ENCODE measurements around the gene LINGO1. TPM values are rescaled to one million over a fixed set of nuclear protein-coding genes. Genes with fewer than 3 reads are reported as not detected.

The LINGO1 gene
- total RNA-seq, 4 donors from 2014 or later: 0.83 to 2.2 (median 1.0) TPM; not detected in 1

DNA sequence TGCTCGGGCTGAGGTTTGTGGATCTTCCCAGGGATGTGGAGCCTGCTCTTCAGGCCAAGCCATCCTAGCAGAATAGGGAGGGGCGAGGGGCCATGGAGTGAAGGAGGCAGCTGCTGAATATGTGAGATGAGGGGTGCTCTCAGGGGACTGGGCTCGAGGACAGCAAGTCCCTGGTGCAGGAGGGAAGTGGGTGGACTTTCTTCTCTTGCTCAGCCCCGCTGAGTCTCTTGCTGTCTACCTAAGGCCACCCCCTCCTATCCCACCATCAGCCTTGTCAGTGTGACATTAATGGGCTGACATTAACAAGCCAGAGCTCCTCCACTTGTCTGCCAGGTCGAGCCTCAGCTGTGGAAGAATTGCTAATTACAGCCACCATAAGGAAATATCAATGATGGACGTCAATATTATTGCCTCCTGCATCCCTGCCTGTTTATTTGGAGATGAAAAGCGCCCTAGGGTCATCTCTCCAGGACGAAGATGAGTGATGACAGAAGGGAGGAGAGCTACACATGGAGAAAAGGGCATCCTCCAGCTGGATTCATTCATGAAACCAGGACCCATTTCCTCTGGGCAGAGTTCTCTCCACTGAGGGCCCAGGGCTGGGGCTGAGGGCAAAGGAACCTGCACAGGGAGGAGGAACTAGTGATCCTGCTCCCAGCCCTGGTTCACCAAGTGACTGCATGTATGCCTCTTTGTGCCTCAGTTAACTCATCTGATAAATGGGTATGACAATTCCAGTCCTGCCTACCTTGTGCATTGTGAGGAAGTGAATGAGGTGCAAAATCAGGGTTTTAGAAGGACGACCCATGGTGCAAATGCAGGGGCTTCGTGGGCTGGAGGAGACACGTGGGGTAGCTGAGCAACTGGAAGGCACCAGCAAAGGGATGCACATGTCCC is 34.9 kb upstream of the LINGO1 start:
- Histone ChIP-seq H3K27me3 (peaks cover 0 to 76% (median 7%) of the 10 kb centered on the region in 4 donors), H3K4me3 (no peak overlapping the region), H3K9me3 (no peaks in the 10 kb centered on the region), H3K36me3 (no peaks in the 10 kb centered on the region), H3K27ac (replicated peaks in 1 of 4) (no peak overlapping the region), H3K4me1 (no peaks in the 10 kb centered on the region)
- TF ChIP-seq EP300 (IDR thresholded peaks at IDR 0.05) (no peak), POLR2A (IDR thresholded peaks at IDR 0.05; ENCODE audit: low read depth) (no peak), POLR2AphosphoS5 (IDR thresholded peaks at IDR 0.05) (no peak)
- TF ChIP-seq, protein P1, sequence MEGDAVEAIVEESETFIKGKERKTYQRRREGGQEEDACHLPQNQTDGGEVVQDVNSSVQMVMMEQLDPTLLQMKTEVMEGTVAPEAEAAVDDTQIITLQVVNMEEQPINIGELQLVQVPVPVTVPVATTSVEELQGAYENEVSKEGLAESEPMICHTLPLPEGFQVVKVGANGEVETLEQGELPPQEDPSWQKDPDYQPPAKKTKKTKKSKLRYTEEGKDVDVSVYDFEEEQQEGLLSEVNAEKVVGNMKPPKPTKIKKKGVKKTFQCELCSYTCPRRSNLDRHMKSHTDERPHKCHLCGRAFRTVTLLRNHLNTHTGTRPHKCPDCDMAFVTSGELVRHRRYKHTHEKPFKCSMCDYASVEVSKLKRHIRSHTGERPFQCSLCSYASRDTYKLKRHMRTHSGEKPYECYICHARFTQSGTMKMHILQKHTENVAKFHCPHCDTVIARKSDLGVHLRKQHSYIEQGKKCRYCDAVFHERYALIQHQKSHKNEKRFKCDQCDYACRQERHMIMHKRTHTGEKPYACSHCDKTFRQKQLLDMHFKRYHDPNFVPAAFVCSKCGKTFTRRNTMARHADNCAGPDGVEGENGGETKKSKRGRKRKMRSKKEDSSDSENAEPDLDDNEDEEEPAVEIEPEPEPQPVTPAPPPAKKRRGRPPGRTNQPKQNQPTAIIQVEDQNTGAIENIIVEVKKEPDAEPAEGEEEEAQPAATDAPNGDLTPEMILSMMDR (IDR thresholded peaks at IDR 0.05): no peak
- intact Hi-C loops (cut with DNase I): no loop called here
- no peak for DNase-seq (ENCODE audit: extremely low spot score)
- 55% methylated on average over 11 of the region's 11 CpGs for WGBS

DNA sequence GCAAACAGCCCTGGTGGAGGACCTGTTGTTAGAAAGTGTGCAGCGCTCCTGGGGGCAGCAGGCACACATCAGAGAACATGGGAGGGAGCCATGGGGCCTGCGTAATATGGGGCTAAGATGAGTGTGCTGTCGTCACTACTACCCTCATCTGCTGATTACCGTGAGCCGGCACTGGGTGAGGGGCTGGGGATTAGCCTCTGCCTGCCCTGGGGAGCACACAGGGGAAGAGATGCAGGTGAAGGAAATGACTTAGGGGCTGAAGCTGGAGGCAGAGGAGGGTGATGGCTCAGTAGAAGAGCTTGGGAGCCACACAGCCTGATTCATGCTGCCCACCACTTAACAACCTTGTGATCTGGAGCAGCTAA is 33.6 kb upstream of the LINGO1 start:
- WGBS: 74% methylated on average over 5 of the region's 5 CpGs
- Histone ChIP-seq H3K4me1 (no peaks in the 10 kb centered on the region), H3K9me3 (no peaks in the 10 kb centered on the region), H3K4me3 (no peak overlapping the region), H3K36me3 (no peaks in the 10 kb centered on the region), H3K27ac (replicated peaks in 1 of 4) (no peak overlapping the region), H3K27me3 (peaks cover 0 to 76% (median under 1%) of the 10 kb centered on the region in 4 donors)
- no peak for DNase-seq (ENCODE audit: extremely low spot score)
- intact Hi-C loops (cut with DNase I): no loop called here
- TF ChIP-seq, protein P1 (IDR thresholded peaks at IDR 0.05): no peak
- TF ChIP-seq POLR2A (IDR thresholded peaks at IDR 0.05; ENCODE audit: low read depth) (no peak), POLR2AphosphoS5 (IDR thresholded peaks at IDR 0.05) (no peak), EP300 (IDR thresholded peaks at IDR 0.05) (no peak)

DNA sequence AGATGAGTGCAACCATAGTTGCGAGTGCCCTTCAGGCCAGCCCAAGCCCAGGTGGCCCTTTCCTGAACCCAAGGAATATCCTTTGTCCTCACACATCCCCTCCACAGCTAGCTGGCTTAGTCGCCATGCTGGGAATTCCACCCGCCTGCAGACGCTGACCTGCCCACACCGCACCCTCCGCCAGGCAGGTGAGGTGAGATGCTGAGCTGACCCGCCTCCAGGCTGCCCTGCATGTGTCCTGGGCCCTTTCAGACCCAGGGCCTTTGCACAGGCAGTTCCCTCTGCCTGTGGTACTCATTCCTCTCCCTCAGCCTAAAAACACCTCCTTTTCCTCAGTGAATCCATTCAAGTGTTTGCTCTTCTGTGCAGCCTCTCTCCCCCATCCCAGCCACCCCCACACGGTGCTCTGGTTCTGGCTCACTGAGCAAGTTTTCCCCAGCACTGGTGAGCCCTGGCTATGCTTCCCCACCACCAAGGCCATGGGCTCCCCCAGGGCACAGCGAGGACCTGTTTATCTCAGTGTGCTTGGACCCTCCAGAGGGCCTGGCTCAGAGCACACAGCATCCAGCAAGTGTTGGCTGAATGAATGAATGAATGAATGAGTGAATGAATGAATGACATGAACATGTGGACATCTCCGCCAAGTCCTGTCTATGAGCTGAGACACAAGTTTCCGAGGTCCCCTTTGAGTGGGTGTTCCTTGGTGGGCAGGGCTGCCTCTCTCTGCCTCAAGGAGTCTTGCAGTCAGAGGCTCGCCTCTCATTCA is 33.0 kb upstream of the LINGO1 start:
- Histone ChIP-seq H3K27me3 (peaks cover 0 to 76% (median 0%) of the 10 kb centered on the region in 4 donors), H3K27ac (replicated peaks in 1 of 4) (no peak overlapping the region), H3K36me3 (no peaks in the 10 kb centered on the region), H3K9me3 (no peaks in the 10 kb centered on the region), H3K4me3 (no peak overlapping the region), H3K4me1 (no peaks in the 10 kb centered on the region)
- intact Hi-C loops (cut with DNase I): no loop called here
- no peak for DNase-seq (ENCODE audit: extremely low spot score)
- TF ChIP-seq POLR2A (IDR thresholded peaks at IDR 0.05; ENCODE audit: low read depth): no peak
- TF ChIP-seq, protein P1 (IDR thresholded peaks at IDR 0.05): no peak
- TF ChIP-seq POLR2AphosphoS5 (IDR thresholded peaks at IDR 0.05): no peak
- no peak for TF ChIP-seq EP300 (IDR thresholded peaks at IDR 0.05)
- 91% methylated on average over 11 of the region's 12 CpGs for WGBS

DNA sequence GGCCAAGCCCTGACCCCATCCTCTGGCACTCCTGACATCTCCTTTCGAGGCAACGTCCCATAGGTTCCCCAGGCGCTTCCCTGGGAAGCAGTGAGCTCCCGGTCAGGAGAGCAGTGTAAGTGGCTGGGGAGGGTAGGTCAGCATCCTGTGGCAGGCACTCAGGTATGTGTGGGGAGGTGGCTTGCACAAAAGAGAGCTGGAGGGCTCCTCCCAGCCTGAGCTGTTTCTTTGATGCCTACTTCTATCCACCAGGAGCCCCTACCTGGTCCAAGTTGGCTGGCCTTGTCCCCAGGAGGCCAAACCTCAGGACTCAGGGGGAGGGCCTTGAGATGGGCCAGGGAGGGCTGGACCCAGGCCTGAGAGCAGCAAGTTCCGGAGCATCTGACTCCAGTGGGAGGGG is 31.7 kb upstream of the LINGO1 start:
- no peaks in the 10 kb centered on the region for H3K9me3 ChIP-seq
- H3K27ac ChIP-seq (replicated peaks in 1 of 4): no peak overlapping the region
- no peaks in the 10 kb centered on the region for H3K36me3 ChIP-seq
- H3K4me3 ChIP-seq: no peak overlapping the region
- DNase-seq (ENCODE audit: extremely low spot score): no peak
- H3K4me1 ChIP-seq: no peaks in the 10 kb centered on the region
- 80% methylated on average over 5 of the region's 5 CpGs for WGBS
- TF ChIP-seq EP300 (IDR thresholded peaks at IDR 0.05) (no peak), POLR2A (IDR thresholded peaks at IDR 0.05; ENCODE audit: low read depth) (no peak), POLR2AphosphoS5 (IDR thresholded peaks at IDR 0.05) (no peak)
- TF ChIP-seq, protein P1 (IDR thresholded peaks at IDR 0.05): no peak
- intact Hi-C loops (cut with DNase I): no loop called here
- H3K27me3 ChIP-seq: peaks cover 0 to 81% (median 0%) of the 10 kb centered on the region in 4 donors

Measured in esophagus muscularis mucosa (tissue), 4 donors.